Measurements from ENCODE around the gene HSPA12A. TPM values are rescaled to one million over a fixed set of nuclear protein-coding genes. Genes with fewer than 3 reads are reported as not detected.

HSPA12A gene
- total and polyA plus RNA-seq, 2 donors, result 1.7 to 4.4 TPM

DNA sequence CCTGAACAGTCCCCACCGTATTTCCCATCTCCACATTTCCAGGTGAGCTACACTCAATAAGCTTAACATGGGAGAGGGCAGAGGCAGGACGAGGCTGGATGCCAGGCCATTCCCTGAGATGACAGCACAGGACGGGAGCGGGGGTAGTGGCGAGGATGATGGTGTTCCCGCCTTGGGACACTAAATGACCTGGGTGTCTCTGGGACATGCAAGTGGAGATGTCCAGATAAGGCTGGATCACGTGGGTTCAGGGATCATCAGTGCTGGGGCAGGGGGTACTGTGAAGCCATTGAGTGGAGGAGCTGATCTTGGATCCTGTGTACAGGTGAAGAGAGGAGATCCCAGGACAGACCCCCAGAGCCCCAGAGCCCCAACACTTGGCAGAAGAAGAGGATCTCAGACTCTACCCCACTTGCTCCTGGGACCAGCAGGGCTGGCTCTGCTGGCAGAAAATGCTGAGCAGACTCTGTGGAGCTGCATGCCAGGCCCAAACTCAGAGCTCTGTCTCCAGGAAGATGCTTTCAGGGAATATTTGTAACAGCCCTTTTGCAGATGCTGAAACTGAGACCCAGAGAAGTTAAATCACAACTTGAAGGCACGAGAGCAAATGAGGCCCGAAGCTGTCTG is 29.7 kb upstream of the HSPA12A start:
- Histone ChIP-seq H3K9me3 (ENCODE audit: control insufficient read depth in 2 of 2, insufficient read depth in 1 of 2, low read length in 1 of 2) (no peaks in the 10 kb centered on the region), H3K27me3 (ENCODE audit: control insufficient read depth in 2 of 2, insufficient read depth in 1 of 2, low read length in 1 of 2) (peaks cover 4 to 10% of the 10 kb centered on the region in 2 donors), H3K4me1 (ENCODE audit: control insufficient read depth in 2 of 2, insufficient read depth in 2 of 2, low read length in 2 of 2) (no peaks in the 10 kb centered on the region), H3K27ac (ENCODE audit: low read depth in 1 of 2, low read length in 1 of 2) (no peak overlapping the region), H3K4me3 (ENCODE audit: low read length in 2 of 2) (no peak overlapping the region), H3K36me3 (ENCODE audit: control insufficient read depth in 2 of 2, insufficient read depth in 2 of 2, low read length in 1 of 2) (no peaks in the 10 kb centered on the region)
- DNase-seq (ENCODE audit: low read depth in 6 of 9, low spot score in 9 of 9), result no peak
- 95% methylated on average over 9 of the region's 9 CpGs for WGBS

DNA sequence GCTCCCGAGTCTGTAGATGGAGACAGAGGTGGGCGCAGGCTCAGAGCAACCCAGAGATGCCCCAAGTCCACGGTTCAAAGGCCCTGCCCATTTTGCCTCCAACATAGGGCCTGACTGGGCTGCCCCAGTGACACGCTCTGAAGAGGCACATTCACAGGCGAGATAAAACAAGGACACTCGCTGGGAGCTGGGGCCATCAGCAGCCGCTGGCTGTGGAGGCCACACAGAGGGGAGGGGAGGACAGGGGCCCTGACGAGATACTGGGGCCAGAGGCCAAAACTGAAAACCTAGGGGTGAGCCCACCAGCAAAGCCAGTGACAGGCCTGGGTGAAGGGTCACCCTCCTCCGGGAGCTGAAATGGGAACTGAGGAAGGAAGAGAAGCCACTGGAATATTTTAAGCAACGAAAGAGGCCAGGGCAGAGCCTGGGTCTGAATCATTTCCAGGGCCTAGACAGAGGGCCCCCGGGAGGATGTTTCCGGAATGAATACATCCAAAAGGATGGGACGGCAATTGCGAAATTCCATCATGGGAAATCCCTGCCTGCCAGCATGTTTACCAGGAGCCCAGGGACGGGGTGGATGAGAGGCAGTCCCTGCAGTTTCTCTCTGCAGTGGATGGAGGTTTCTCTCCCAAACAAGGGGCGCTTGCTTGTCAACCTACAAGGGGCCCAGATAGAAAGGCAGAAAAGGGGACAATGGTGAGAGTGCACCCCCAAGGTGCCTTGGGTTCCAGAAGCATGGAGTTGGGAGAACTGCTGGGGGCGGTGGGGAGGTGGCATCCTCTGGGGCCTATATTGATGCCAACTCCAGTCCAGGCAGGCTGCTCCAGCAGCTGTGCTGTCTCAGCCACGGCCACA is 29.0 kb upstream of the HSPA12A start:
- no peak overlapping the region for H3K27ac ChIP-seq (ENCODE audit: low read depth in 1 of 2, low read length in 1 of 2)
- no peak for DNase-seq (ENCODE audit: low read depth in 6 of 9, low spot score in 9 of 9)

DNA sequence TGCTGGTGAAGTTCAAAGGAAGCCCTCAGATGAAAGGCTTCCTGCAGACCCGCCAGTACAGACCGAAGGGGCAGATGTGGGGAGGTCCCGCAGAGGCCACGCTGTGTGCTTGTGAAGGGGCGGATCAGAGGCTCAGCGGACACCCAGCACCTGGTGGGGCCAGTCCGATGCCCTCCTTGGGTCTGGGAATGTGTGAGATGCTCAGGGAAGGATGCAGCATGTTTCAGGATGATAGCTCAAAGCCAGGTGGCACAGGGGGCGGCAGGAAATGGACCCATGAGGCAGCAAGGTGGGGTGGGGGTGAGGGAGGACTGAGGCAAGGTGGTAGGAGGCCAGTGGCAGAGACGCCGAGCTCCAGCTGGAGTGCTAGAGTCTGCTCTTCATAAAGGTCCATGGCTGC is 27.9 kb upstream of the HSPA12A start:
- WGBS, result 77% methylated on average over 10 of the region's 10 CpGs
- peaks cover 4 to 14% of the 10 kb centered on the region in 2 donors for H3K27me3 ChIP-seq (ENCODE audit: control insufficient read depth in 2 of 2, insufficient read depth in 1 of 2, low read length in 1 of 2)
- no peaks in the 10 kb centered on the region for H3K9me3 ChIP-seq (ENCODE audit: control insufficient read depth in 2 of 2, insufficient read depth in 1 of 2, low read length in 1 of 2)
- H3K4me3 ChIP-seq (ENCODE audit: low read length in 2 of 2), result no peak overlapping the region
- DNase-seq (ENCODE audit: low read depth in 6 of 9, low spot score in 9 of 9), result no peak
- no peaks in the 10 kb centered on the region for H3K4me1 ChIP-seq (ENCODE audit: control insufficient read depth in 2 of 2, insufficient read depth in 2 of 2, low read length in 2 of 2)
- no peak overlapping the region for H3K27ac ChIP-seq (ENCODE audit: low read depth in 1 of 2, low read length in 1 of 2)
- no peaks in the 10 kb centered on the region for H3K36me3 ChIP-seq (ENCODE audit: control insufficient read depth in 2 of 2, insufficient read depth in 2 of 2, low read length in 1 of 2)

More for the DNA sequence above, 29.0 kb upstream of the HSPA12A start:
- Histone ChIP-seq H3K9me3 (ENCODE audit: control insufficient read depth in 2 of 2, insufficient read depth in 1 of 2, low read length in 1 of 2) (no peaks in the 10 kb centered on the region), H3K4me3 (ENCODE audit: low read length in 2 of 2) (no peak overlapping the region), H3K4me1 (ENCODE audit: control insufficient read depth in 2 of 2, insufficient read depth in 2 of 2, low read length in 2 of 2) (no peaks in the 10 kb centered on the region), H3K27me3 (ENCODE audit: control insufficient read depth in 2 of 2, insufficient read depth in 1 of 2, low read length in 1 of 2) (peaks cover 4 to 14% of the 10 kb centered on the region in 2 donors), H3K36me3 (ENCODE audit: control insufficient read depth in 2 of 2, insufficient read depth in 2 of 2, low read length in 1 of 2) (no peaks in the 10 kb centered on the region)
- WGBS, result 86% methylated on average over 18 of the region's 18 CpGs

DNA sequence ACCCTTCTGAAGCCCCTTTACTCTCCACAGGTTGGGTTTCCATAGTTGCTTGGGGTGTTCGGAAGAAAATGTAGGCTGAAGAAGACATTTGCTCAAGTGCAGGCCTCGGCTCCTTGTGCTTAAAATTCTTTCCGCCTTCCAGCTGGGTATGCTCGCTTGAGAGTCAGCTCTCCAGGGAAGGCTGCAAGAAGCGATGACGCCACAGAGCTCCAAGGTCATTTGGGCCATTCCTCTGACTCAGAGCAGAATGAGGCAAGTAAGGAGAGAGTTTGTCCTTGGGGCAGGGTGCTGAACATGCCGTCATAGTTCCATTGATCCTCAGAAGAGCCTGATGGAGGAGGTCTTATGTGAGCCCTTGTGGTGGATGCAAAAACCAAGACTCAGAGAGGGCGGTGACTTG is 27.4 kb upstream of the HSPA12A start:
- peaks cover 4 to 14% of the 10 kb centered on the region in 2 donors for H3K27me3 ChIP-seq (ENCODE audit: control insufficient read depth in 2 of 2, insufficient read depth in 1 of 2, low read length in 1 of 2)
- DNase-seq (ENCODE audit: low read depth in 6 of 9, low spot score in 9 of 9), result no peak
- no peaks in the 10 kb centered on the region for H3K4me1 ChIP-seq (ENCODE audit: control insufficient read depth in 2 of 2, insufficient read depth in 2 of 2, low read length in 2 of 2)
- no peak overlapping the region for H3K27ac ChIP-seq (ENCODE audit: low read depth in 1 of 2, low read length in 1 of 2)
- 98% methylated on average over 8 of the region's 8 CpGs for WGBS
- no peaks in the 10 kb centered on the region for H3K36me3 ChIP-seq (ENCODE audit: control insufficient read depth in 2 of 2, insufficient read depth in 2 of 2, low read length in 1 of 2)
- H3K4me3 ChIP-seq (ENCODE audit: low read length in 2 of 2), result no peak overlapping the region
- no peaks in the 10 kb centered on the region for H3K9me3 ChIP-seq (ENCODE audit: control insufficient read depth in 2 of 2, insufficient read depth in 1 of 2, low read length in 1 of 2)

DNA sequence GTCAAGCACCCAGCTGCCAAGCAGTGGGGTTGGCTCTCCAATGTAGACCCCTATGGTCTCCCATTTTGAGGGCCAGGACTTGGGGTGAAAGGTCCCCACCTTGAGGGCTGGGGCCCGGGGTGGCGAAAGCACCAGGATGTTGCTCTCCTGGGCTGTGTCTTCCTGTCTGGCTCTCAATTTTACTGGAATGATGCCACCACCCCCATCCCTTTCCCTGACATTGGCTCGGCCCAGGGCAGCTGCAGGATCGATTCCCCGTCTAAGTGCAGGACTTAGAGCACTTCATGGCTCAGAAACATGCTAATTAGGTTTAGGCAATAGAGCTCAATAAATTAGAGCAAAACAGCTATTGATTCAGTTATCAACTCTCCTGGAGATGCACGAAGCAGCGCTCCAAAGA is 27.0 kb upstream of the HSPA12A start:
- Histone ChIP-seq H3K36me3 (ENCODE audit: control insufficient read depth in 2 of 2, insufficient read depth in 2 of 2, low read length in 1 of 2) (no peaks in the 10 kb centered on the region), H3K27ac (ENCODE audit: low read depth in 1 of 2, low read length in 1 of 2) (no peak overlapping the region), H3K4me1 (ENCODE audit: control insufficient read depth in 2 of 2, insufficient read depth in 2 of 2, low read length in 2 of 2) (no peaks in the 10 kb centered on the region), H3K4me3 (ENCODE audit: low read length in 2 of 2) (no peak overlapping the region), H3K27me3 (ENCODE audit: control insufficient read depth in 2 of 2, insufficient read depth in 1 of 2, low read length in 1 of 2) (peaks cover 4 to 14% of the 10 kb centered on the region in 2 donors), H3K9me3 (ENCODE audit: control insufficient read depth in 2 of 2, insufficient read depth in 1 of 2, low read length in 1 of 2) (no peaks in the 10 kb centered on the region)
- 94% methylated on average over 7 of the region's 7 CpGs for WGBS
- no peak for DNase-seq (ENCODE audit: low read depth in 6 of 9, low spot score in 9 of 9)

DNA sequence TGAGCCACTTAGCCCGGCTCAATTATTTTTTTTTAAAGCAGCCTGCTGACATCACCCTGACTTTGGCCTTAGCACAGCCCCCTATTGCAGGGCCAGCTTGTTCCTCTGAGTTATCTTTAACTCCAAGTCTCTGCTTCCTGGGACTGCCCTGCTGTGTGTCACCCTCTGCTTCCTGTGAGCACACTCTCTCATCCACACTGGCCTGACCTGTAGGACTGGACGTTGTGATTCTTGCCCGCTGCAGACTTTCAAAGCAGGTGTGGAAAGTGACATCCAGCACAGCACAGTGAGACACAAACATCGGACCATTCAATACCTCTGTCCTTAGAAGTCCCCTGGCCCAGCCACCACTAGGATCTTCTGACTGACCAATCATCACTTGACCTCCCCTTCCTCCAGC is 26.4 kb upstream of the HSPA12A start:
- Histone ChIP-seq H3K4me1 (ENCODE audit: control insufficient read depth in 2 of 2, insufficient read depth in 2 of 2, low read length in 2 of 2) (no peaks in the 10 kb centered on the region), H3K9me3 (ENCODE audit: control insufficient read depth in 2 of 2, insufficient read depth in 1 of 2, low read length in 1 of 2) (no peaks in the 10 kb centered on the region), H3K4me3 (ENCODE audit: low read length in 2 of 2) (no peak overlapping the region), H3K27ac (ENCODE audit: low read depth in 1 of 2, low read length in 1 of 2) (no peak overlapping the region), H3K27me3 (ENCODE audit: control insufficient read depth in 2 of 2, insufficient read depth in 1 of 2, low read length in 1 of 2) (peaks cover 4 to 14% of the 10 kb centered on the region in 2 donors), H3K36me3 (ENCODE audit: control insufficient read depth in 2 of 2, insufficient read depth in 2 of 2, low read length in 1 of 2) (no peaks in the 10 kb centered on the region)
- WGBS, result 87% methylated on average over 4 of the region's 4 CpGs
- DNase-seq (ENCODE audit: low read depth in 6 of 9, low spot score in 9 of 9), result no peak

DNA sequence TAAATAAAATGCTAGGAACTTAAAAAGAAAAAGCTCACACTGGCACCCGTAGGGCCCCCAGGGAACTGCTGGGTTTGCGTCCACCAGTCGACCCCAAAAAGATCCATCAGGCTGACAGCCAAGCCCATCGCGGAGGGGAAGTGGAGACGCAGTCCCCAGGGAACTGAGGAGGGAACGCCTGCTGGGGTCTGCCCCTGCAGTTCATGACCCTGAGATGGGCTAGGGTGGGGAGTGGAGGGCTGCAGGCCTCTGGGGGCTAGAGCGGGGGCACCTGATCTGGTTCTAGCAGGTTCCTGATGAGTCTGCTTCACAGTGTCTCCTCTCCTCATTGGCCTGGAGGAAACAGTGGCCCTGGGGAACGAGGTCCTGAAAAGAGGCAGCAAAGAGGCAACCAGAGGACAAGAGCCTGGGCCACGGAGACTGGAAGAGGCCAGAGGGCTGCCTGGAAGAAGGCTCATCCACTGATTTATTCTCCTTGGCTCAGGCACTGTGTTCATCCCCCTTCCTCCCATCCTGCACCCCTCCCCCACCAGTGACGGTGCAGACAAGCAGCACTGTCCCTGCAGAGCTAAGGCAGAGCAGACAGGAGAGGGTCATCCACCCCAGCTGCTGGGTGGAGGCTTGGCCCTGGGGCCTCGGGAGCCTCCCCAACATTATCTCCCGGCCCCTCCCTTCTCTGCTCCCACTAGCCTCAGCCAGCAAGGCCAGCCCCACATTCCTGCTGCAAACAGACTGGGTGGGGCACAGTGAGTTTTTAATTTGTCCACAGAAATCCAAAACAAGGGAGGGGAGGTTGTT is 24.7 kb upstream of the HSPA12A start:
- H3K4me3 ChIP-seq (ENCODE audit: low read length in 2 of 2), result no peak overlapping the region
- no peaks in the 10 kb centered on the region for H3K9me3 ChIP-seq (ENCODE audit: control insufficient read depth in 2 of 2, insufficient read depth in 1 of 2, low read length in 1 of 2)
- no peak for DNase-seq (ENCODE audit: low read depth in 6 of 9, low spot score in 9 of 9)
- H3K4me1 ChIP-seq (ENCODE audit: control insufficient read depth in 2 of 2, insufficient read depth in 2 of 2, low read length in 2 of 2), result no peaks in the 10 kb centered on the region
- 40% methylated on average over 13 of the region's 13 CpGs for WGBS
- H3K27ac ChIP-seq (ENCODE audit: low read depth in 1 of 2, low read length in 1 of 2), result no peak overlapping the region
- no peaks in the 10 kb centered on the region for H3K36me3 ChIP-seq (ENCODE audit: control insufficient read depth in 2 of 2, insufficient read depth in 2 of 2, low read length in 1 of 2)
- peaks cover 4 to 17% of the 10 kb centered on the region in 2 donors for H3K27me3 ChIP-seq (ENCODE audit: control insufficient read depth in 2 of 2, insufficient read depth in 1 of 2, low read length in 1 of 2)

DNA sequence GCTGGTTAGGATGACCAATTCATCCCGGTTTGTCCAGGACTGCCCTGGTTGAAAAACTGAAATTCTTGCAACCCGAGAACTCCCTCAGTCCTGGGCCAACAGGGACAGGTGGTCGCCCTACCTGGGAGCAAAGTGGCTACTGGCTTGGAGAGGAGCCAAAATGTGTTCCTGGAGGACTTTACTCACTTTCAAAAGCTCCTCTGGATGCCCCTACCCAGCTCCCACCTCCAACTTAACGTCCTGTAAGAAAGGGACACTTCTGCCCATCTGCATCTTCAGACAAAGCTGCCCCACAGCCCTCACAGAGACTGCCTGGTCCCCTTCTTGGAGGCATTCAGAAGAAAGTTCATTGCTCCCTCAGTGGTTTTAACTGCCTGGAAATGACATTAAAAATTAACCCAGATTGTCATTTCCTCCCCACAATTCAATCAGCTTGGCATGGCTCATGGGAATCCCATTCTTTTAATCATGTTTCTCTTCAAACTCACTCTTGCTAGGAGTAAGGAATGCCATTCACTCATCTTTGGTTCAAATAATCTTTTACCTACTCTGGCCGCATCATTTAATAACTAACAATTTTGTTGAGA is 24.0 kb upstream of the HSPA12A start:
- no peak overlapping the region for H3K4me3 ChIP-seq (ENCODE audit: low read length in 2 of 2)
- peaks cover 4 to 17% of the 10 kb centered on the region in 2 donors for H3K27me3 ChIP-seq (ENCODE audit: control insufficient read depth in 2 of 2, insufficient read depth in 1 of 2, low read length in 1 of 2)
- no peaks in the 10 kb centered on the region for H3K36me3 ChIP-seq (ENCODE audit: control insufficient read depth in 2 of 2, insufficient read depth in 2 of 2, low read length in 1 of 2)
- H3K27ac ChIP-seq (ENCODE audit: low read depth in 1 of 2, low read length in 1 of 2), result no peak overlapping the region
- no peaks in the 10 kb centered on the region for H3K9me3 ChIP-seq (ENCODE audit: control insufficient read depth in 2 of 2, insufficient read depth in 1 of 2, low read length in 1 of 2)
- no peaks in the 10 kb centered on the region for H3K4me1 ChIP-seq (ENCODE audit: control insufficient read depth in 2 of 2, insufficient read depth in 2 of 2, low read length in 2 of 2)
- 85% methylated on average over 5 of the region's 5 CpGs for WGBS
- DNase-seq (ENCODE audit: low read depth in 6 of 9, low spot score in 9 of 9), result no peak

Data from thymus (tissue), 11 donors.